Measurements from ENCODE around the gene NLRP9.
"Not testable (repeated sequence)": the region's sequence is repeated elsewhere in the genome, so short reads cannot be mapped to it uniquely, and the experiment has no call there.

NLRP9 gene

DNA sequence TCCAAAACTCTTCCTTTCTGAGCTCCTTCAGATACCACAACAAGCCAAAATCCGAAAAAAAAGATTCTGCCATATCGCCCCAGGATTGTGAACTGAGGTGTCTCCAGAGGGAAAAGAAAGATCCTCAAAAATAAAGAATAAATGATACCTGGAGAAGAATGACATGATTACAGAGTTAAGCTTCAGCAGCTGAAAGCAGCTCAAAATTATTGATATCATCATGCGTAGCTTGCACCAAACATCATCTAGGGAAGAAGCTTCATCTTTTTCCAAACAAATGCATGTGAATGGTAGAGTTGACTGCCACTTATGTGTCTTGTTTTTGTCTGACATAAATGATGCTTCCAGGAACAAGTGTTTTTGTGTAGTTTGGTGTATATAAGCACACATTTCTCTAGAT, at the start of gene NLRP9:
NLRP9 (minus strand) TSS at position 101 of the 400 bp plus-strand sequence; CDS start at position 73, 28 bp downstream.
- intact Hi-C loops (cut with DNase I) = no loop called here
- DNase-seq = no peak

DNA sequence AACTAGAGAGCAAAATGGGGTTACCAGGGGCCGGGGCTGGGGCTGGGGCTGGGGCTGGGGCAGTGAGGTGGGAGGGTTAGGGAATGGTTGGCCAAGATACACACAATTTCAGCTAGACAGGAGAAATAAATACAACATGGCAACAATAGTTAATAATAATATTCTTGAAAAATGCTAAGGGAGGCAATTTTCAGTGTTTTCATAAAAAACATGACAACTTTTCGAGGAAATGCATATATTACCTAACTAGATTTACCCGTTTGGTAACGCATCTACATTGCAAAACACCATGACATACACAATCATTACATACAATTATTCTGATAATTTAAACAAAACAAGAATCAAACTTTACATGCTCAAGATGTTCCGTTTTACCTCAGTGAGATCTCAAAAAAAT, 42.9 kb upstream of the NLRP9 start:
- intact Hi-C loops (cut with DNase I) = no loop called here
- DNase-seq = no peak

DNA sequence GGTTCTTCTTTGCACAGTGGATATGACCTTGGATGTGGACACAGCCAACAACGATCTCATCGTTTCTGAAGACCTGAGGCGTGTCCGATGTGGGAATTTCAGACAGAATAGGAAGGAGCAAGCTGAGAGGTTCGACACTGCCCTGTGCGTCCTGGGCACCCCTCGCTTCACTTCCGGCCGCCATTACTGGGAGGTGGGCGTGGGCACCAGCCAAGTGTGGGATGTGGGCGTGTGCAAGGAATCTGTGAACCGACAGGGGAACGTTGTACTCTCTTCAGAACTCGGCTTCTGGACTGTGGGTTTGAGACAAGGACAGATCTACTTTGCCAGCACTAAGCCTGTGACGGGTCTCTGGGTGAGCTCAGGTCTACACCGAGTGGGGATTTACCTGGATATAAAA, 40.1 kb upstream of the NLRP9 start:
- intact Hi-C loops (cut with DNase I) = no loop called here
- DNase-seq = no peak

DNA sequence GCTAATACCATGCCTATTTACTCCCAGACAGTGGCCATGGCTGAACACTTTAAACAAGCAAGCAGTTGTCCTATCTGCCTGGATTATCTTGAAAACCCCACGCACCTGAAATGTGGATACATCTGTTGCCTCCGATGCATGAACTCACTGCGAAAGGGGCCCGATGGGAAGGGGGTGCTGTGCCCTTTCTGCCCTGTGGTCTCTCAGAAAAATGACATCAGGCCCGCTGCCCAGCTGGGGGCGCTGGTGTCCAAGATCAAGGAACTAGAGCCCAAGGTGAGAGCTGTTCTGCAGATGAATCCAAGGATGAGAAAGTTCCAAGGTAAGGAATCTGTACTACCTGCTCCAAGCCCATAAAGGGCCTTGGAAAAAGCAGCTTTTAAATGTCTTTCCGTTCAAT, 39.3 kb upstream of the NLRP9 start:
- intact Hi-C loops (cut with DNase I) = no loop called here
- no peak for DNase-seq

DNA sequence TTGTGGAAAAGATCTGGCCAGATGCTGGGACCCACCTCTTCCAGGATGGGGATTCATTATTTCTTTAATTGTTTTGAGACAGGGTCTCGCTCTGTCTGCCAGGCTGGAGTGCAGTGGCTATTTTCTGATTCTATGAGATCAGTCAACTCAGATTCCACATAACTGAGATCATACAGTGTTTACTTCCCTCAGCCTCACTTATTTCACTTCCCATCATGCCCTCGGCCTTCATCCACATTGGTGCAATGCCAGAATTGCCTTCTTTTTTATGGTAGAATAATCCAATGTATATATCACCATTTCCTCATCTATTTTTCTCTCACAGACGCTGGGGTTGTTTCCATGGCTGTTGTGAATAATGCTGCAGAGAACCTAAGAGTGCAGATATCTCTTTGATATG, 31.4 kb upstream of the NLRP9 start:
- intact Hi-C loops (cut with DNase I); DNase-seq: not testable (repeated sequence)

DNA sequence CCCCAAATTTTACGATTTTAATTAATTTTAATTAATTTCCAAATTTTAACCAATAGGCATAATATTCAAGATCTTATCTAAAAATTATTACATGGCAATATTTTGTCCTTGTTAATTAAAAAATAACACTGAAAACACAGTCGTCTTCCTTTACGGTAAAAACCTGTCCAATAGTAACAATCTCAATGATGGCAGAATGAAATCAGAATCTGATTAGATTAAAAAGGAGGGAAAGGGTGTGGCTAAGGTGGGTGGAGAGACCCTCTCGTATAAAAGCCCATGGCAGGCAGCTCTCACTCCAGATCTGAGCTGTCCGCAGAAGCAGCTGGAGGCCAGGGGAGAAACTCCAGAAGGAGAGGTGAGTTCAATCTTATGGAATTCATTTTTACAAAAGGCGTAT, 30.6 kb upstream of the NLRP9 start, which contains the start of gene RFPL4AL1:
RFPL4AL1 (plus strand) TSS at position 301 of the 400 bp plus-strand sequence. CDS start 2,687 bp downstream, outside the sequence.
- DNase-seq; intact Hi-C loops (cut with DNase I): not testable (repeated sequence)

DNA sequence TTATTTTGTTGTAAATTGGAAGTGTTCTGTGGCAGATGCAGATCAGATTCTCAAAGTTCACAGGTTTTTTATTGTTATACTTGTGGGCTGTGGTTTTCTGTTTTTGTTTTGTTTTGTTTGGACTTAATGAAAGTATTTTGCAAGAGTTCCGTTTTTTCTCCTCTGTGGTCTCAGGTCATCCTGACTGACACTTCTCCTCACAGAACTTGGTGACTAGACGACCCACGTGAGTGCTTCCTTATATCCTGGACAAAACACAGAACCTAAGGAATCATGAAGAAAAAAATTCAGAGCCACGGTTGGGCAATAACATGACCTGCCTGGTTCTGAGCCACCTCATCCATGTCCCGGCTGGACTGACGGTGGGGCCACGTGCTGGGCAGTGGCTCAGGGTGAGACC, 28.3 kb upstream of the NLRP9 start:
- peak in 5 of 42 donors; percentile 1 to 25 (median 9) for DNase-seq
- intact Hi-C loops (cut with DNase I) = no loop called here

DNA sequence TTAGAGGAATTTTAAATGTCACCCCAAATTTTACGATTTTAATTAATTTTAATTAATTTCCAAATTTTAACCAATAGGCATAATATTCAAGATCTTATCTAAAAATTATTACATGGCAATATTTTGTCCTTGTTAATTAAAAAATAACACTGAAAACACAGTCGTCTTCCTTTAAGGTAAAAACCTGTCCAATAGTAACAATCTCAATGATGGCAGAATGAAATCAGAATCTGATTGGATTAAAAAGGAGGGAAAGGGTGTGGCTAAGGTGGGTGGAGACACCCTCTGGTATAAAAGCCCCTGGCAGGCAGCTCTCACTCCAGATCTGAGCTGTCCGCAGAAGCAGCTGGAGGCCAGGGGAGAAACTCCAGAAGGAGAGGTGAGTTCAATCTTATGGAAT, 20.6 kb upstream of the NLRP9 start, which contains the start of gene RFPL4A:
RFPL4A (plus strand) TSS at position 301 of the 400 bp plus-strand sequence. CDS start 2,704 bp downstream, outside the sequence.
- intact Hi-C loops (cut with DNase I); DNase-seq: not testable (repeated sequence)

DNA sequence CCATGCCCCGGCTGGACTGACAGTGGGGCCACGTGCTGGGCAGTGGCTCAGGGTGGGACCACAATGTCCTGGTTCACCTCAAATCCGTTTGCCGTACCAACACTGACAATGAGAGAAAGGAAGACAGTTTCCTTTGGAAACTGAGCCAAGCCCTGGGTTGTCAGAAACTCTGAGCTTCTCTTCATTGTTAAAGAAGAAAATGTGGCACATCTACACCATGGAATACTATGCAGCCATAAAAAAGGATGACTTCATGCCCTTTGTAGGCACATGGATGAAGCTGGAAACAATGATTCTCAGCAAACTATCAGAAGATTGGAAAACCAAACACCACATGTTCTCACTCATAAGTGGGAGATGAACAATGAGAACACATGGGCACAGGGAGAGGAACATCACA, 18.6 kb upstream of the NLRP9 start:
- intact Hi-C loops (cut with DNase I) = not testable (repeated sequence)

DNA sequence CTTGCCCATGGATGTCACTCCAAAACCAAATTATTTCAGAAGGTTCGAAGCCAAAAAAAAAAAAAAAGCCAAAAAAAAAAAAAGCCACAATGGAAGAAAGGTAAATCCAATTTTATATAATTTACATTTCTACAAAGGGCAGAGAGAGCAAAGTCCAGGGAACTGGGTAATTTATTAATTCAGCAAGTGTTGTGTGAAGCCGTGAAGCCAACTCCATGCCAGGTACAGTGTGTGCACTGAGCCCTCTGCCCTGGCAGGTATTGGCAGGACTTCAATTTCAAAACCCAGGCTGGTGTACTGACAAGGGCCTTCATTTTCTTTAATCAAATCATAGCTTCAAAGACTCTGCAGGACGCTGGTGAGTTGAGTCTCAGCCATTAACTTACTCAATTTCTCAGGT, 15.2 kb upstream of the NLRP9 start:
- intact Hi-C loops (cut with DNase I) = no loop called here
- no peak for DNase-seq

More for the DNA sequence above, 18.6 kb upstream of the NLRP9 start:
- not testable (repeated sequence) for DNase-seq

DNA sequence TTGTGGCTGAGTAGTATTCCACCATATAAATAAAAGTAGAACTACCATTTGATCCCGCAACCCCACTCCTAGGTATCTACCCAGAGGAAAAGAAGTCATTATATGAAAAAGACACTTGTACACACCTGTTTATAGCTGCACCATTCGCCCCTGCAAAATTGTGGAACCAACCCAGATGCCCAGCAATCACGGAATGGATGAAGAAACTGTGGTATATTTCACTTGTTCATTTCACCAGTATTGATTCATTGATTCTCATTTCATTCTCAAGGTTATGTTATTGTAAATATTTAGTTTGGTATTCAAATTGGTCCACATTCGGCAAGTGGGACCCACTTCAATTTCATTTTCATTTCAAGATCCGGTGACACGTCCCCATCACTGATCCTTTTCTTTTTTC, 12.5 kb upstream of the NLRP9 start:
- no peak for DNase-seq
- intact Hi-C loops (cut with DNase I) = no loop called here

DNA sequence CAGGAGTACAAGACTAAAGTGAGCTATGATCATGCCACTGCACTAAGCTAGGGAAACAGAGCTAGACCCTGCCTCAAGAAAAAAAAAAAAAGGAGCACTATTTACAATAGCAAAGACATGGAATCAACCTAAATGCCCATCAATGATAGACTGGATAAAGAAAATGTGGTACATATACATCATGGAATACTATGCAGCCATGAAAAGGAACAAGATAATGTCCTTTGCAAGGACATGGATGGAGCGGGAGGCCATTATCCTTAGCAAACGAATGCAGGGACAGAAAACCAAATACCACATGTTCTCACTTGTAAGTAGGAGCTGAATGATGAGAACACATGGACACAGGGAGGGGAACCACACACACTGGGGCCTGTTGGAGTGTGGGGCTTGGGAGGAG, 7.8 kb downstream of the NLRP9 start:
- intact Hi-C loops (cut with DNase I); DNase-seq: not testable (repeated sequence)

DNA sequence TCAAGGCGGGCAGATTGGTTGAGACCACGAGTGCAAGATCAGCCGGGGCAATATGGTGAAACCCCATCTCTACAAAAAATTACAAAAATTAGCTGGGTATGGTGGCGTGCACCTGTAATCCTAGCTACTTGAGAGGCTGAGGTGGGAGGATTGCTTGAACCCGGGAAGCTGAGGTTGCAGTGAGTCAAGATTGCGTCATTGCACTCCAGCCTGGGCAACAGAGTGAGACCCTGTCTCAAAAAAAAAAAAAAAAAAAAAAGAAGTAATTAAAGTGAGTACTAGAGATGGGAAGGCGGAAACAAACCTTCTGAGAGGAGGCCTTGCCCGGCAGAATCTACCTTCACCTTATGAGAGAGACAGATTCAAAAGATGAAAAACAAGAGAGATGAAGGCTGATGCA, 14.7 kb downstream of the NLRP9 start:
- intact Hi-C loops (cut with DNase I) = no loop called here
- DNase-seq = no peak

DNA sequence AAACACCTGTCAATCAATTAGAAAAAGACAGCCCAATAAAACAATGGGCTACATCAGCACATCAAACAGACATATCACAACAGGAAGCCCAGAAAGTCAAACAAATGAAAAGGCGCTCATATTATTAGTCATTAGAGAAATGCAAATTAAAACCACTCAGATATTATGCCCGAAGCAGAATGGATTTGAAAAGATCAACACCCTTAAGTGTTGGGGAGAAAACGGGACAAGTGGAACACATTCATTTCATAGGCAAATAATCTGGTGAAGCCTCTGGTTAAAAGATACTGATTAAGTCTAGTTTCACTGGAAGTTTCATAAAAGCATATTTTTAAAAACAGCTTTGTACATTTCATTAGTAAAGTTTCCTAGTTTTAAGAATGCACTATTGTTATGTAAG, 17.4 kb downstream of the NLRP9 start:
- DNase-seq = no peak
- intact Hi-C loops (cut with DNase I) = no loop called here

DNA sequence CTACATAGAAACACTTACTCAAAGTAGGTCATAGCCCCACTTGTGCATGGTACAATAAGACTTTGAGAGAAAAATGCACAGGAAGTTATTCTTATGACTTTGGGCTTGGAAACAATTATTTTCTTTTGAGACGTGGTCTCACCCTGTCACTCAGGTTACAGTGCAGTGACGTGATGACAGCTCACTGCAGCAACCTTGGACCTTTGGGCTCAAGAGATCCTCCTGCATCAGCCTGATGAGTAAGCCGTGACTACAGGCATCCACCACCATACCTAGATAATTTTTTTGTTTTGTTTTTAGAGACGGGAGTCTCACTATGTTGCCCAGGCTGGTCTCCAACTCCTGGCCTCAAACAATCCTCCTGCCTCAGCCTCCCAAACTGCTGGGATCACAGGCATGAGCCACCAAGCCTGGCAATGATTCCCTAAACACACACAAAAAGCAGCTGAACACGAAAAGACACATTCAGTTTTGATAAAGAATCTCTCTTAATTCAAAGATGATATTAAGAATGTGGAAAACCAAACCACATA, 17.9 kb downstream of the NLRP9 start:
- intact Hi-C loops (cut with DNase I) = no loop called here

DNA sequence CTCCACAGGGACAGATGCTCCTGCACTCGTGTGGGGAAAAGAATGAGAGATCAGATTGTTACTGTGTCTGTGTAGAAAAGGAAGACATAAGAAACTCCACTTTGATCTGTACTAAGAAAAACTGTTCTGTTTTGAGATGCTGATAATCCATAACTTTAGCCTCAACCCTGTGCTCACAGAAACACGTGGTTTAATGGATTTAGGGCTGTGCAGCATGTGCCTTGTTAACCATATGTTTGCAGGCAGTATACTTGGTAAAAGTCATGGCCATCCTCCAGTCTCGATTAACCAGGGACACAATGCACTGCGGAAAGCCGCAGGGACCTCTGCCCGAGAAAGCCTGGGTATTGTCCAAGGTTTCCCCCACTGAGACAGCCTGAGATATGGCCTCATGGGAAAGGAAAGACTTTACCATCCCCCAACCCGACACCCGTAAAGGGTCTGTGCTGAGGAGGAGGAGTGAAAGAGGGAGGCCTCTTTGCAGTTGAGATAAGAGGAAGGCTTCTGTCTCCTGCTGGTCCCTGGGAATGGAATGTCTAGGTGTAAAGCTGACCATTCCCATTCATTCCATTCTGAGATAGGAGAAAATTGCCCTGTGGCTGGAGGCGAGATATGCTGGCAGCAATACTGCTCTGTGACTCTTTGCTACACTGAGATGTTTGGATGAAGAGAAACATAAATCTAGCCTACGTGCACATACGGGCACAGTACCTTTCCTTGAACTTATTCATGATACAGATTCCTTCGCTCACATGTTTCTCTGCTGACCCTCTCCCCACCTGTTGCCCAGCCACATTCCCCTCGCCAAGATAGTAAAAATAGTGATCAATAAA, 20.1 kb downstream of the NLRP9 start:
- DNase-seq; intact Hi-C loops (cut with DNase I): not testable (repeated sequence)

More for the DNA sequence above, 17.9 kb downstream of the NLRP9 start:
- no peak for DNase-seq

DNA sequence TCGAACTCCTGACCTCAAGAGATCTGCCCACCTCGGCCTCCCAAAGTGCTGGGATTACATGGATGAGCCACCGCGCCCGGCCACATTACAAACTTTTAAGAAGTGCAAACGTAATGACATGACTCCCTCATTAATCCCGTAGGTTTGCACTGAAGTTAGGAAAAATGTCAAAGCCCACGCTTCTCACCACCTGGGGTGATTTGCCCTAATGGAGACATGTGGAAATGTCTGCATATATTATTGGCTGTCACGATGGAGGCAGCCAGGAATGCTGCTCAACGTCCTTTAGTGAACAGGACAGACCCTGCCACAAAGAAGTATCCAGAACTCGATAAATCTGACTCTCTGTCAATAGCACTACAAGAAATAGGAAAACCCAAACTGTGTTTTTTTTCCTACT, 21.0 kb downstream of the NLRP9 start:
- DNase-seq = no peak
- intact Hi-C loops (cut with DNase I) = no loop called here

DNA sequence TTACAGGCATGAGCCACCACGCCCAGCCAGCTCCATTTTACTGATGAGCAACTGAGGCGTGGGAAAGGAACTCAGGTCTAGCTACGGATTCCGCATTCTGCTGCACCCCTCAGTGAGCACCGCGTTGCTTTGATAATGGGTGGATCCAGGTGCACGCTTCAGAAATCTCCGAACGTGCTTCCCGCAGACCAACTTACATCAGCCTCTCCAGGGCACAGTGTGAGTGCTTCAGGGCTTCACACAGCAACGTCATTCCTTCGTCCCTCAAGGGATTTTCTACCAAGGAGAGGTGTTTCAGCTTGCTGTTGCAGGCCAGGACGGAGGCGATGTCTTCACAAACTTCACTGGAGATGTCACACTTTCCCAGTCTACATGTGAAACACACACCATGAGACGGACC, 21.7 kb downstream of the NLRP9 start:
- intact Hi-C loops (cut with DNase I) = no loop called here
- no peak for DNase-seq

DNA sequence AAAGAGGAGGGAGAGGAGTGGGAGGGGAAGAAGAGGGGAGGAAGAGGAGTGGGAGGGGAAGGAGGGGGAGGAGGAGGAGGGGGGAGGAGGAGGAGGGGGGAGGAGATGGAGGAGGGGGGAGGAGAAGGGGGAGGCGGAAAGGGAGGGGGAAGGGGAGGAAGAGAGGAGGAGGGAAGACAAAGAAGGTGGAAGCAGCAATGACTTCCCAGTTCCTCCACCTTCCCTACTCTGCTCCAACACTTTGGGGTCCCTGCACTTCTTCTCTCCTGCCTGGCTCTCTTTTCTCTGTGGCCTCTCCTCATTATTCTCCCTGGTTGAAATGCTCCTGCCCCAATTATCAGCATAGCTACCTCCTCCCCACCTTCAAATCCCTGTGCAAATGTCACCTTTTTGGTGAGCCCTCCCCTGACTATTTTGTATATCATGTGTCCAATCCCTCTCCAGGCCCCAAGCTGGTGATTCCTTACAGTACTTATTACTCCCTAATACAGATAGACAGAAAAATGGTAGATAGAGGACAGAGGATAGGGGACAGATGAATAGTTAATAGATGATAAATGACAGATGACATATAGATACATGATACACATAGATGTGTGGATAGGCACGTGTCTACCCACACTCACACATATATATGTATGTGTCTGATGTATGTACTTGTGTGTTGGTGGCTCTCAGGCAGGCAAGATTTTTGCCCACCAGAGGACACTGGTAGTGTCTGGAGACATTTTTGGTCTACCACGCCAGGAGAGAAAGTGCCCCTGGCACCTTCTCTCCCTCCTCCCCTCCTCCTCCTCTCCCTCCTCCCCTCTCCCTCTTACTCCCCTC, 25.2 kb downstream of the NLRP9 start:
- intact Hi-C loops (cut with DNase I) = no loop called here
- DNase-seq = peak in 1 of 42 donors; percentile 3

DNA sequence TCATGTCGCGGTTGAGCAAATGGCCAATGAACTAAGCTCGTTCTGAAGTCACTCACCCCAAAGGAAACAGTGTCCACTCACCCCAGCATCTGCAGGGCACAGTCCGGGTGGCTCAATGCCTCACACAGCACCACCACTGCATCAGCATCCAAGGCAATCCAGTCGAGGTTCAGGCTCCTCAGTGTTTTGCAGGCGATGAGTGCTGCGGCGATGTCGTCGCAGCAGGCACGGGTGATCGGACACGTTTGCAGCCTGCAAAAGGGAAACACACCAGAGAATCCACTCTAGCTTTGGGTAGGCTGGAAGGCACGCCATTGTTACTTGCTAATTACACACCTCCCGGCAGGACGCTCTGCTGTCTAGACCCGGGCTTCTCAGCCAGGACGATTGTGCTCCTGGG, 26.5 kb downstream of the NLRP9 start:
- intact Hi-C loops (cut with DNase I) = no loop called here

More for the DNA sequence above, 26.5 kb downstream of the NLRP9 start:
- DNase-seq = peak in 1 of 42 donors; percentile 29

Measured in head of caudate nucleus (tissue), 42 donors.